HG03457 (cell line): ENCODE data around the gene BFAR.
A peak's percentile ranks its signal among the peaks of the same experiment; 100 is the strongest.
"Not testable (repeated sequence)": the region's sequence is repeated elsewhere in the genome, so short reads cannot be mapped to it uniquely, and the experiment has no call there.

Experiments used
- ATAC-seq: cut with Tn5 transposase; IDR thresholded peaks from one replicate; pipeline ENCODE4 v1.9.1; 2021; ENCODE audit warnings: moderate number of reproducible peaks; ENCODE audit not compliant: unreplicated experiment

The BFAR gene

GRCh38 chr16:14685870-14686793 is 53.4 kb downstream of the BFAR start:
- not testable (repeated sequence) for ATAC-seq

- not testable (repeated sequence) for ATAC-seq
Measured at GRCh38 chr16:14694129-14694528, 61.4 kb downstream of the BFAR start, which contains the start of gene PLA2G10. PLA2G10 (minus strand) TSS chr16:14694308; CDS start chr16:14694229, 79 bp downstream.

- not testable (repeated sequence) for ATAC-seq
Measured at GRCh38 chr16:14701859-14702258, 69.1 kb downstream of the BFAR start.

GRCh38 chr16:14702672-14703071 is 69.9 kb downstream of the BFAR start:
- not testable (repeated sequence) for ATAC-seq

- ATAC-seq: peak; percentile 98
Measured at GRCh38 chr16:14703156-14704011, 70.6 kb downstream of the BFAR start, which contains the start of gene NPIPA3. NPIPA3 (plus strand) TSS chr16:14703411; CDS start chr16:14708944, 5,533 bp downstream.
